SW480 (cell line): ENCODE measurements around the gene MED13L.
"Not testable (repeated sequence)": the region's sequence is repeated elsewhere in the genome, so short reads cannot be mapped to it uniquely, and the experiment has no call there.

ENCODE experiments used
- DNase-seq: peaks from one replicate; pipeline ENCODE4 v3.0.0-alpha.2; 2016; ENCODE audit warnings: low spot score

The MED13L gene

DNA sequence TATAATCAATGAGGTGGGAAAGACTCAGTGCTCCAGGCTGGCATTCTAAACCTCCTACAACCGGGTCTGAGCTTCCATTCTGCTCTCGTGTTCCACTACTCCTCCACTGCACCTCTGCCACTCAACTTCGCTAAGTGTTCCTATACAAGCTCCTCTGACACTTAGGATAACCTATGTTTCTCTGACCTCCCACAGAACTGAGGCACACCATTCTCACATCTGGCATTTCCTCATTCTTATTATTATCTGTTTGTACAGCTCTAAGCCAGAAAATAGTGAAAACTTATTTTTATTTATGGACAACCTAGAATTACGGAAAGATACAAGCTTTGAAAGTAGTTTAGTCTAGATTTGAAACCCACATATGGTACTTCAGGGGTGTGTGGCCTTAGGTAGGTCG, 127.0 kb downstream of the MED13L start:
- no peak for DNase-seq

DNA sequence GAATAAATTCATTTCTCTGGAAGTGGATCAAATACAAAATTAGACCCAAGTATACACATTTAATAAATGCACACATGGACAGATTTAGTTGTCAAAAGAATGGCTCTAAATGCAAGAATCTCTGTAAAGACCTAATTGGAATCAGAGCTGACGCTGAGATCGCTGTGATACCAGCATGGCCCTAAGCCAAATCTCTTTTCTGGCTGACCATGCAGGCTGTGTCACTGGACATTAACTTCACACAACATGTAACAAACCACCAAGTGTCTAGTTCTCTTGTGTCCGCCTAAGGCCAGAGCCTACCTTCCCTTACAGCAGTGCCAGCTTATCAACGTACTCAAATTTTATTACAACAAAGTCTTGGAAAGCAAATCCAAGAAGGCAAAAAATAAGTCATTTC, 127.5 kb downstream of the MED13L start:
- DNase-seq: no peak

DNA sequence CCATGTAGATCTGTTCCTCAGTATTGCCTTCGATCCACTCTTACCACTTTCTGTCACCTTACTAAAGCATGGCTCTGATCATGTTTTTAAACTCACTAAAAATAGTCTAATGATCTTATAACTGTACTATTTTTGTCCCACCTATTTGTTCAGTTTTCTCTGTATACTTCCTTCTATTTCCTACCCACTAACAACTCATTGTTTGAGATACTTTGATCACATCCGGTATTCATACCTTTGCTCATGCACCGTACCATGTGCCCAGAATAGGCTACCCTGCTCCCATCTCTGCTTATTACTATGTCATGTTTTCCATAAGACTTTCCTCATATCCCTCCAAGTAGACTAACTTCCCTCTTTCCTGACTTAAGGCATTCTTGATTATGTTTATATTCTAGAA, 128.6 kb downstream of the MED13L start:
- DNase-seq: no peak

DNA sequence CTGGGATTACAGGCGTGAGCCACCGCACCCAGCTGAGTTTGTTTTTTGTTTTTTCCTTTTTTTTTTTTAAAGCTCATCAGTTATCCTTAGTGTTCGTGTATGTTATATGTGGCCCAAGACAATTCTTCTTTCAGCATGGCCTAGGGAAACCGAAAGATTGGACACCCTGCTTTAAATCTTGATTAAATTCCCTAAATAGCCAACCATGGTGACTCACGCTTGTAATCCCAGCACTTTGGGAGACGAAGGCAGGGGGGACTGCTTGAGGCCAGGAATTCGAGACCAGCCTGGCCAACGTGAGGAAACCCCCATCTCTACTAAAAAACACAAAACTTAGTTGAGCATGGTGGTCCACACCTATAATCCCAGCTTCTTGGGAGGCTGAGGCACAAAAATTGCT, 131.1 kb downstream of the MED13L start:
- no peak for DNase-seq

DNA sequence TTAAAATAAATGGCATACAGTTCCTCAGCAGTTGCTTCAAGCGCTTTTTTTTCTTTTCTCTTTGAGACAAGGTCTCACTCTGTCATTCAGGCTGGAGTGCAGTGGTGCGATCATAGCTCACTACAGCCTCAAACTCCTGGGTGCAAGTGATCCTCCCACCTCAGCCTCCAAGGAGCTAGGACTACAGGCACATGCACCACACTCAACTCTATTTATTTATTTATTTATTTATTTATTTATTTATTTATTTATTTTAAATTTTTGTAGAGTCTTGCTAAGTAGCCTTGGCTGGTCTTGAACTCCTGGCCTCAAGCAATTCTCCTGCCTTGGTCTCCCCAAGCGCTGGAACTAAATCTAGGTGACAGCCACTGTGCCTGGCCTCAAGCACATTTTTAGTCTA, 132.0 kb downstream of the MED13L start:
- DNase-seq: no peak

DNA sequence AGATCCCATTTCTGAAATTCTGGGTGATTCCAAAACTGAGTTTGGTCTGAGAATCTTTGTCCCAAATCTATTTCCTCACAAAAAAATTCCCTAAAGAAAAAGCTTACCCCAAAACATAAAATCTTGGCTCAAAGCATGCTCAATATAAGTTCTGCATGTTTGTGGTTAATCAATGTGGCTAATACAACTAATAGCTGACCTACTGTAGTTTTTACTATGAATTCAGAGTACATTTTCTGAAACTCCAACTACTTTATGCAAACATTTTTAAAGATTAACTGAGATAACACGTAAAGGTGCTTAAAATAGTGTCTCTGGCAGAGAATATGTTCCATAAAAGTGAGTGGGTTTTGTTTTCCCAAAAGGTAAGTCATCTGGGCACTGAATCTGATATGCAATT, 133.1 kb downstream of the MED13L start:
- no peak for DNase-seq

DNA sequence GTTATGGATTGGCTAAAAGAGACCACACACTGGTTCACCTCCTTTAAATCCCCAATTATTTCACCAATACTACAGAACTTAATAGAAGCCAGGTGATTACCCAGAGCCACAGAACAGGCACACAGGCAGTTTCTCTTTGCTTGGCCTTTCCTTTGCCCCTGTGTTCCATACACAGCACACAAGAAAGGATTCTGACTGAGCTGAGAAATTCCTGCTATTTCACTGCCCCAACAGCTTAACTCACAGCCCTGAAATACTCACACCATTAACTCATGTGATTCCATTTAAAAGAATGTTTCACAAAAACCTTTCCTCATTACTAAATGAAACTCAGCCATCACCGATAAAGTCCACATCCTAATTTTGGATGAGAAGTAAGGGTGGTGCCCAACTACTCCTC, 133.6 kb downstream of the MED13L start:
- DNase-seq: no peak

DNA sequence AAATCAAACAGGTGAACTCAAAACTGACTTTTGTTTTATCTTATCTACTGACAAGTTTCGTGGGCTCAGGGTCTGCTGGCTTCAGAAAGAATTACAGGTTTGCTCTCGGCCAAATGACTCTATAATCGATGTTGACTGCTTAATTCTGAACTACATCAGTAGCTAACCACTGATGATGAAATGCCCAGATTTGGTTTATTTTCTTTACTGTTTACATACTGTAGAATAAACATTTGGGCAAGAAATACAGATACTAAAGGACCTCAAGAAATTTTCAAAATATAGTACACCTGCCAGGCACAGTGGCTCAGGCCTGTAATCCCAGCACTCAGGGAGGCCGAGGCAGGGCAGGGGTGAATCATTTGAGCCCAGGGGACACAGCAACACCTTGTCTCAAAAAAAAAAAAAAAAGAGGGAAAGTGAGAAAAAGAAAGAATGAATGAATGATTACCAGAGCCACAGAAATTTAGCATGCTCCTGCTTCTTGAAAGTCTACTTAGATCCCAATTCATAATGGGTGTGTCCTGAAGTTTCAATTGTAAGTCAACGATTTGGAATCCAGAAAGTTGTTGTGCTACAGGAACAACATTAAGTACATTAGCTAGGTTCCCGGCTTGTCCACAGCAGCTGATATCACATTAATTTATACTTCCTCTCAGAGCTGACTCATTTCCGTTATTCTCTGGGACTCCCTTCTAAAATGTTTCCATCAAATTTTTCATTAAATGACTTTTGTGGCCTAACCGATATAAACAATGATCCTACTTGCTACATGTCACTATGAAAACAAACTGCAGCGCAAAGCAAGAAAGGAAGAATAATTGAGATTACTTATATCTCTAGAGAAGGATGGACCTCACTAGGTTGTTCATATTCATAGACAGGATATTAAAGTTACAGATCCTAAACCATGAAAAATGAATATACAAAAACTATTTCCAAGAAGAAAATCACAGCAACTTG, 134.3 kb downstream of the MED13L start:
- no peak for DNase-seq

DNA sequence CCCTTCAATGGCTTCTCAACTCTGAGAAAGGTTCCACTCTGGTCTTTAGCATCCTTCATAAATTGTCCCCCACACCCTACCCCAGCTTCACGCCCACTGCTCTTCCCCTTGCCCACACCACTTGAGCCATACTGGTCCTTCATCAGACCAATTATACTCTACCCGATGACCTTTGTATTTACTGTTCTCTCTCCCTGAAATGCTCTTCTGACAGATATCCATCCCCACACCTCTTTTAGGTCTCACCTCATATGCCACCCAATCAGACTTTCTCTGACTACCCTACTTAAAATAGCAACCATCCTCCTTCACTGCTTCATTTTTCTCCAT, 135.7 kb downstream of the MED13L start:
- DNase-seq: no peak

DNA sequence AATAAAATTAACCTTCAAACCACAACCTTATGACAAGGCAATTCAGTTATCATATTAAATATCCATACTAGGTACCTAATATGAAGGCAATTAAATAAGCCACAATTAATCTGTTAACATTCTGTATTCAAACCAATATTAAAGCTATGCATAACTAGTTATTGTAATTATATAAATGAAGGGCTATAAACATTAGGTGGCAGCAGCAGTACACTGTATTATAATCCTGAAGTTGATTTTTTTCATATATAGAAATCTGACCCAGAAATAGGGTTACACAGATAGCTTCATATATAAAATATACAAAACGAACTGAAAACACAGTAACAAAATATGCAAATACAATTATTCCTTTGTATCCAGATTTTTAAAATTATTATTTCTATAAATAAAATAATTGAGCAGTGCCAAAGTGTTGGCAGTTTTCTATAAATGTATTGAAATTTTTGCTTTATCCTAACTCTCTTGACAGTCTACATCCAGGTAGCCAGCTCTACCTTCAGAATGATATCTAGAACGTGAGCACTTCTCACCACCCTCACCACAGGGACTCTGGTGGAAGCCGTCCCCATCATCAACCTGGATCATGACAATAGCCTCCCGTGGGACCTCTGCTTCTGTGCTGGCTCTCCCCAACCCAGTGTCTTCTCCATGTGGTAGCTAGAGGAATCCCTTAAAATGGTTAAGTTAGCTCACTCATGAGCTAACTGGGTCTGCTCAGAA, 136.2 kb downstream of the MED13L start:
- DNase-seq: peak; percentile 17

DNA sequence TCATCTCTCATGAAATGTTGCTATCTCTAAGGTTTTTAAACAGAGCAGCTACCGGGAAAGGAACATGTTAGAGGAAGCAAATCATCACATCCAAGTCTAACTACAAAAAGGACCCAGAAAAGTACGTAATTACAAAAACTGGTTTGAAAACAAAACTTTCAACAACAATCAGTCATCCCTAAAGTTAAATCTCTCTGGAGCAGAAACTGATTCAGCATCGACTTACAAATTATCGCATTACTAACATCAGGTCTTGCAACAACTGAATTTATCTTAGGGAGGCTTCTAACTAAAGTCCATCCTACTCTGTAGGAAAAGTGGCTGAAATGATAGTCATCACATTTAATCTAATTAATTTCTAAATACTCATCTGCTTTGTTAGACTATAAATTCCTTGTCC, 137.0 kb downstream of the MED13L start:
- DNase-seq: no peak

DNA sequence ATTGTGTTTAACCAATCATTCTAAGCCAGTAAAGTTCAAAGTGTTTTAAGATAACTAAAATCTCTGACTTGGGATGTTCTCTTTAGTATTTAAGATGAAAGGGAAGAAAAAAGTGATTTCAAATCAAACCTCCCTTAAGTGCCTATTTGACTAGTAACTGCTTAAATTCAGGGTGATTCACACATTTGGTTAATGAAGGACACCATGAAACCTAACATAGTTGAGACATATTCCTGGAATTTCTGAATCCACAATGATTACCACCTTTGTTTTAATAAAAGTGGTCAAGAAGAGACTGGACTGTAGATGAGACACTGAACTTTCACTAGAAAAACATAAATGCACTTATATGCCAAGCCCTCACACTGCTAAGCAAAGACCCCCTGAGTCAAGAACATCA, 138.7 kb downstream of the MED13L start:
- DNase-seq: no peak

DNA sequence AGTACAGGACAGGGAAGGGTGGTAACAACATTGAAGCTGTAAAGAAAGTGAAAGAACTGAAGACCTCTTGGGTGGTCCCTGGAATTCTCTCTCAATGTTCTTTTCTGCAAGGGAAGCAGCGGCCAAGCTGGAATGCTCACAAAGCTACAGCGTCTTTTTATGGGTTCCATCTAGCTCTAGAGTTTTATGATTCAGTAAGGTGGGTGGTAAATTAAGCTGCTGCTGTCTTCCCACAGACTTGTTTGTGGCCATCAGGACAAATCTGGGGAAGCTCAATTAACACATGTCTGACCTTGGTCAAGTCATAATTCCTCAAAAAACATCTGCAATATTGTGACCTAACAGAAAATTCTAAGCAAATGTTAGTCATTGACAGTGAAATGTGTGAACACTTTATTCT, 139.1 kb downstream of the MED13L start:
- no peak for DNase-seq

DNA sequence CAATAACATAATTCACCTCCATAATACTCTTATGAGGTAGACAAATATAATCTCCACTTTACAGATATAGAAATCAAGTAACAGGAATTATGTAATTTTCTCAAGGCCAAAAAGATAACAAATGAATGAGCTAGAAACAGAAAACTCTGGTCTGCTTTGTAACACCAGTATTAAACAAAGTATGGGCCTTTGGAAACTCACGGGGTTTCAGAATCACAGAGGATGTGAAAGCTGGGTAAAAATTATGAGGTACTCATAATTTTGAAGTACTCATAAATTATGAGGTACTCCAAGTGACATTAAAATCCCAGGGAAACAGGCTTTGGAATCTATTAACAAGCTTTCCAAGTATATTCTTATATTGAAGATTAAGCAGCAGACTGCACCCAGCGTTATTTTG, 140.2 kb downstream of the MED13L start:
- no peak for DNase-seq

DNA sequence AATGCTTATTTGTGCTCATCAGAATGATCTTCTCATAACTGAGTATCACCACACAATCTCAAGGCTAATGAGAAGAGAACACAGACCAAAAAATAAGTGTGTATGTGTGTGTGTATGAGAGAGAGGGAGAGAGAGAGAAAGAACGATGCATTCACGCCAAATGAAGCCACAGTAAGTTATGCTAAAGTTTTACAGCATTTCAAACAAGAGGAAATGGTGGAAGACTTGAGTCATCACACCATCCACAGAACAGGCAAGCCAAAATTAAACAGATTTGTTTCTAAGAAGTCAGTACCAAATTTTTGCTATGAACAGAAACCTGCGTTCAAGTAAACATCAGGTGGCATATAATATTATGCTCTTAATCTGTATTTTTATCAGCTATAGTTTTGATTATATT, 141.2 kb downstream of the MED13L start:
- no peak for DNase-seq

DNA sequence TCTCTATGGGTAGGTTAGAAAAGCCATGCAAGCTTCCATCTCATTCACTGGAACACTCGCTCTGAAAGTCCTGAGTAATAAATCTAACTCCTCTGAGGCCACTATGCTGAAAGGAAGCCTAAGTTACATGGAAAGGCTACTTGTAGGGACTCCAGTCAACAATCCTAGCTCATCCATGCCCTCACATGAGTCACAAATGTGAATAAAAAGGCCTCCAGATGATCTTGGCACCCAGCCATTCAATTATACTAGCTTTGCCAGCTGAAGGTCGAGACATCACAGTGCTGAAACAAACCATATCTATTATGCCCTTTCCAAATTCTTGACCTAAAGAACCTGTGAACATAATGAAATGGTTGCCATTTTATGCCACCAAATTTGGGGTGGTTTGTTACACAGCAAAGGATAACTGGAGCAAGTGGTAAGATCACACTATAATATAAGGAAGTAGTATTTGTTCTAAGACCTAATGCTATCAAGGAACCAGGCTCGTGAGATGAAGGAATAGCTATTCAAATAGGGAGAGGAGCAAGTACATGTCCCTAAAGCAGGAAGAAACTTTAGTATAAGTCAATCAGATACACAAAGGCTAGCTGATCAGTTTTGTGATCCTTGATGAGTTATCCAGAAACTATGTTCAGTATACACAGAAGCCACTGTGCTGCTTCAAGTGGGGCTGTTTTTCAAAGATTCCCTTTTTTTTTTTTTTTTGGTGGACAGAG, 142.1 kb downstream of the MED13L start:
- DNase-seq: no peak

DNA sequence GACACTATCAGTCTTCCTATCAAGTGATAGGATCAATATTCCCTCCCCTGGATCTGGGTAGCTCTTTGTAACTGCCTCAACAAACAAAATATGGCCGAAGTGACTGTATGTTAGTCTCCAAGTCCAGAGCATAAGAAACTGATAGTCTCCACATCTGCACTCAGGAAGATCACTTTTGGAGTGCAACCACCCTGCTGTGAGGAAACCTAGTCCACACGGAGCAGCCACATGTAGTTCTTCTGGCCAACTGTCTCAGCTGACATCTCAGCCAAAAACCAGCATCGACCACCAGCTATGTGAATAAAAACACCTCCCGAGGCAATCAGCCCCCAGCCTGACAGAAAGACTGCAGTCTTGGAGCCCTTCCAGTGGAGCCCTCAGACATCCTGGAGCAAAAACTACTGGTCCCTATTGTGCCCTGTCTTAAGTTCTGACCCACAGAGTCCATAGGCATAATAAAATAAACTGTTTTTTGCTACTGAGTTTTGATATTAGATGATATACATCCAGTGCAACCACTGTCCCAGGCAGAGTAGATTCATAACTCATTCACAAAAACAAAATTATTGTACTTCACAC, 143.8 kb downstream of the MED13L start:
- DNase-seq: no peak

DNA sequence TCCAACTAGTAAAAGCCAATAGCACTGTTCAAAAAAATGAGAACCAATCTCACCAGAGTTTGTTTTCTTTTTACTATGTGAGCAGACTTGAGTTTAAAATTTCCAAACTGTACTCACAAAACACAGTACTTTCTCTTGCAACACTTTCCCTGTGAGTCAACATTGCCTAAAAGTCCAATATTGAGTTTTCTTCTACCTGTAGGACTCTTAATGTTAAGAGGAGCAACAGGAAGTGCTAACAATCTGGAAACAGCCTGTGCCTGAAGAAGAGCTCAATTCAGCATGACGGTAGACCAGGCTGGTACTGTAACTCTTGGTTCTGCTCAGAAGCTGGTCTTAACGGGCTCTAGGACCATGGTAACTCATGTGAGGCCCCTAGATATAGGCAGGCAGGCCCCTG, 144.3 kb downstream of the MED13L start:
- DNase-seq: no peak

DNA sequence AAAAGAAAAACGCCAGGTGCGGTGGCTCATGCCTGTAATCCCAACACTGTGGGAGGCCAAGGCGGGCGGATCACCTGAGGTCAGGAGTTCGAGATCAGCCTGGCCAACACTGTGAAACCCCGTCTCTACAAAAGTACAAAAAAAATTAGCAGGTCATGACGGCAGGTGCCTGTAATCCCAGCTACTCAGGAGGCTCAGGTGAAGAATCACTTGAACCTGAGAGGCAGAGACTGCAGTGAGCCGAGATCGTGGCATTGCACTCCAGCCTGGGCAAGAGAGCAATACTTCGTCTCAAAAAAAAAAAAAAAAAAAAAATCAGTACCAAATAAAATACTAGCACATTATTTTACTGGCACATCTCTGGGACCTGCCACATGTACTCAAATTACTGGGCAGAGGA, 145.5 kb downstream of the MED13L start:
- not testable (repeated sequence) for DNase-seq

DNA sequence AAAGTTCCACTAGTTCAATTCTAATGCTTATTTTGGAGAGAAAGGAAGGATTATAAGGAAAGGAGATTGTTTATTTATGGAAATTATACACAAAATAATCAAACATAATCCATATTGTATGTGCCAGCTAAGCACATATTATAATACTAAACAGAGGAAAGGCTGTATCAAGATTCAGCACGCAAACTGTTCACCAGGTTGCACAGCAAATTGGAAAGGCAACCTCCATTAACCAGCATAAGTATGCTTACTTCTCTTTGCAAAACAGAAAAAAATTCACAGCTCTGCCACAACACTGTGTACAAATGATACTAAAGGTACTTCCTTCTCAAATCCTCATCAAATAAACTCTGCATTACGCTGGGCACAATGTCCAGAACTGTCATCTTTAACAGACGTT, 146.3 kb downstream of the MED13L start:
- no peak for DNase-seq

DNA sequence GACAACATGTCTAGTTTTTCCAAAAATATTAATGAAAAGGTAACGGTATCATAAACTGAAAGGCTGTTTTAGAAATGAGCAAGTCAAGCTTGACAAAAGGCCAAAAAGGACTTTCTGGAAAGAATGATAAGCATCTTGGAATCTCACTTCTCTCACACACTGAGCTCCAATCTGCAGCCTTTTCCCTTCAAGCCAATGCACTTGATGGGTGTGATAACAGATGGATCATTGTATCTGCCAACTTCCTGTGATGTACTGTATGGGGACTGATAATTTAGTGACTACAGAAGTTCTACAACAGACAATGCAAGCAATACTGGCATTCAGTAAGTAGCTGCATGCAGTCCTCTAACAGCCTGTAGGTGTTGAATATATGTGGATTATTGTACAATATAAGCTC, 147.1 kb downstream of the MED13L start:
- DNase-seq: no peak

DNA sequence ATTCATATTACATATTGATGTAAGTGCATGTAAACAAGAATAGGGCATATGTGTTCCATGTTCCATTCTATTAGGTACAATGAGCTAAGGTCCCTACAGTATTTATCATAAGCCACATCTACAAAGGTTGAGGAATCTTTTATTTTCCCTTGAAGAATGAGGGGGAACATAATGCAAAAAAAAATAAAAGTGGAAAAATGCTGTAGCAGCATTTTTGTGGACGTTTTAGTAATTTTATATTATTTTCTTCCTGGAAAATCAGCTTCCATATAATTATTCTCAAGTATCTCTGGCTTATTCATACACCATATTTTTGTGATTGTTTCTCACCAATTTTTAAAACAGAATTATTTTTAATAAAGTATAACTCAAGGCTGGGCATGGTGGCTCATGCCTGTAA, 148.7 kb downstream of the MED13L start:
- DNase-seq: no peak

DNA sequence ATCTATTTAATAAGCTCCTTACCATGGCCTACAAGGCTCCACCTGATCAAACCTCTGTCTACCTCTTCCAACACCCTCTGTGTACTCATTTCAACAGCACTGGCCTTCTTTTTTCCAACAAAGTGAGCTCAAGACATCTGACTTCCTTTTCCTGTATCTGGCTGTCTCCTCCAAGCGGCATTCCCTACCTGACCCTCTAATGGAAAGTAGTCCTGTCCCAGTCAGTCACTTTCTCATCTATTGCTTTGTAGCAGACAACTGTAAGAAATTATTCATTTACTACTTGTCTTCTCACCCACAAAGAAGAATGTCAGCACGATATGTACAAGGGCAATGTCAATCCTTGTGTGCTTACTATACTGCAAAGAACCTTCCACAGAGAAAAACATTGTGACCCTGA, 149.6 kb downstream of the MED13L start:
- DNase-seq: no peak
